Upper lobe of left lung (tissue), 6 donors: ENCODE data around the gene KCTD5. TPM values are rescaled to one million over a fixed set of nuclear protein-coding genes. Genes with fewer than 3 reads are reported as not detected.

Experiments
- ATAC-seq, 2 donors: fragments of 200-7000 bp; cut with Tn5 transposase; one replicate each; pipeline ENCODE4 v1.9.1; 2022; ENCODE audit warnings: mild to moderate bottlenecking in 2 of 2, moderate library complexity in 2 of 2; ENCODE audit not compliant: low FRiP score in 2 of 2
- DNase-seq, 2 donors: peaks; one replicate each; pipeline ENCODE4 v3.0.0-alpha.2; 2019 to 2020
- H3K27ac ChIP-seq, 4 donors: fragments of 200-600 bp; sonication (generic); one replicate each; pipeline ENCODE4 v1.5.1; 2016 to 2019
- H3K27me3 ChIP-seq, 4 donors: fragments of 200-600 bp; sonication (generic); one replicate each; pipeline ENCODE4 v1.5.1; 2017 to 2019
- H3K36me3 ChIP-seq, 4 donors: fragments of 200-600 bp; sonication (generic); one replicate each; pipeline ENCODE4 v1.5.1; 2016 to 2019
- H3K4me1 ChIP-seq, 4 donors: fragments of 200-600 bp; sonication (generic); one replicate each; pipeline ENCODE4 v1.5.1; 2018 to 2019
- H3K4me3 ChIP-seq, 4 donors: fragments of 200-600 bp; sonication (generic); one replicate each; pipeline ENCODE4 v1.5.1; 2017 to 2019; ENCODE audit warnings: mild to moderate bottlenecking in 2 of 4, moderate library complexity in 1 of 4
- H3K9me3 ChIP-seq, 4 donors: fragments of 200-600 bp; sonication (generic); one replicate each; pipeline ENCODE4 v1.5.1; 2018 to 2019
- EP300 ChIP-seq, 4 donors: sonication (generic); formaldehyde crosslinking; IDR thresholded peaks; one replicate each; pipeline ENCODE4 v1.5.1; 2017; ENCODE audit warnings: antibody characterized with exemption in 4 of 4, control low read depth in 2 of 4
- POLR2A ChIP-seq, 4 donors: fragments of 450-650 bp; IDR thresholded peaks; one replicate each; pipeline ENCODE4 v1.5.1; 2016 to 2017; ENCODE audit warnings: antibody characterized with exemption in 4 of 4, mild to moderate bottlenecking in 2 of 4
- POLR2AphosphoS5 ChIP-seq, 2 donors: sonication (generic); formaldehyde crosslinking; IDR thresholded peaks; one replicate each; pipeline ENCODE4 v1.5.1; 2017; ENCODE audit warnings: antibody characterized with exemption in 2 of 2
- WGBS, 2 donors: methylation state at CpG; one replicate each; pipeline ENCODE4 v1.1.5; 2017 to 2018; 5-methylcytosine and 5-hydroxymethylcytosine counted together
- total RNA-seq, 6 donors: library from RNA; depleted of rRNA in 4 of 6; stranded (reverse); fragments of >200 nt in 4 of 6; gene quantifications; one replicate each; pipeline versions ENCODE4 v1.1.0 to v1.2.1, GENCODE V29; 2016 to 2021
- TF ChIP-seq, protein P1 (sequence below), 6 experiments: fragments of 450-650 bp in 4 of 6; fragments of 200-600 bp in 2 of 6; sonication (generic) in 2 of 6; IDR thresholded peaks; one replicate each; pipeline ENCODE4 v1.5.1; 2016 to 2019; ENCODE audit warnings: antibody characterized with exemption in 6 of 6
- donor health status: DM: no; HTN: no; CAD: no; lungs with moderate emphysema.
- donor health status: DM: no; HTN: yes; CAD: no; lungs with severe emphysema.

KCTD5 gene
- total RNA-seq, 6 donors from 2014 or later = 25.7 to 45.5 (median 33.0) TPM

- no peak for DNase-seq
- no peaks in the 10 kb centered on the region for H3K27me3 ChIP-seq
- H3K27ac ChIP-seq = no peak overlapping the region
- peaks cover 41 to 52% (median 45%) of the 10 kb centered on the region in 4 donors for H3K4me1 ChIP-seq
- peaks cover 22 to 40% (median 33%) of the 10 kb centered on the region in 4 donors for H3K36me3 ChIP-seq
- peak overlapping the region in 2 of 4 donors; percentile 68 to 91 for H3K4me3 ChIP-seq
- no peaks in the 10 kb centered on the region for H3K9me3 ChIP-seq
- WGBS, 2 donors = 18 to 20% methylated on average over 3 of the region's 3 CpGs
- no peak for TF ChIP-seq EP300 (IDR thresholded peaks at IDR 0.05)
- no peak for TF ChIP-seq POLR2AphosphoS5 (IDR thresholded peaks at IDR 0.05)
- TF ChIP-seq POLR2A (IDR thresholded peaks at IDR 0.05) = no peak
- TF ChIP-seq, protein P1, sequence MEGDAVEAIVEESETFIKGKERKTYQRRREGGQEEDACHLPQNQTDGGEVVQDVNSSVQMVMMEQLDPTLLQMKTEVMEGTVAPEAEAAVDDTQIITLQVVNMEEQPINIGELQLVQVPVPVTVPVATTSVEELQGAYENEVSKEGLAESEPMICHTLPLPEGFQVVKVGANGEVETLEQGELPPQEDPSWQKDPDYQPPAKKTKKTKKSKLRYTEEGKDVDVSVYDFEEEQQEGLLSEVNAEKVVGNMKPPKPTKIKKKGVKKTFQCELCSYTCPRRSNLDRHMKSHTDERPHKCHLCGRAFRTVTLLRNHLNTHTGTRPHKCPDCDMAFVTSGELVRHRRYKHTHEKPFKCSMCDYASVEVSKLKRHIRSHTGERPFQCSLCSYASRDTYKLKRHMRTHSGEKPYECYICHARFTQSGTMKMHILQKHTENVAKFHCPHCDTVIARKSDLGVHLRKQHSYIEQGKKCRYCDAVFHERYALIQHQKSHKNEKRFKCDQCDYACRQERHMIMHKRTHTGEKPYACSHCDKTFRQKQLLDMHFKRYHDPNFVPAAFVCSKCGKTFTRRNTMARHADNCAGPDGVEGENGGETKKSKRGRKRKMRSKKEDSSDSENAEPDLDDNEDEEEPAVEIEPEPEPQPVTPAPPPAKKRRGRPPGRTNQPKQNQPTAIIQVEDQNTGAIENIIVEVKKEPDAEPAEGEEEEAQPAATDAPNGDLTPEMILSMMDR (IDR thresholded peaks at IDR 0.05) = no peak
- no peak for ATAC-seq
Measured at GRCh38 chr16:2755158-2755557, 72.8 kb downstream of the KCTD5 start.

DNA sequence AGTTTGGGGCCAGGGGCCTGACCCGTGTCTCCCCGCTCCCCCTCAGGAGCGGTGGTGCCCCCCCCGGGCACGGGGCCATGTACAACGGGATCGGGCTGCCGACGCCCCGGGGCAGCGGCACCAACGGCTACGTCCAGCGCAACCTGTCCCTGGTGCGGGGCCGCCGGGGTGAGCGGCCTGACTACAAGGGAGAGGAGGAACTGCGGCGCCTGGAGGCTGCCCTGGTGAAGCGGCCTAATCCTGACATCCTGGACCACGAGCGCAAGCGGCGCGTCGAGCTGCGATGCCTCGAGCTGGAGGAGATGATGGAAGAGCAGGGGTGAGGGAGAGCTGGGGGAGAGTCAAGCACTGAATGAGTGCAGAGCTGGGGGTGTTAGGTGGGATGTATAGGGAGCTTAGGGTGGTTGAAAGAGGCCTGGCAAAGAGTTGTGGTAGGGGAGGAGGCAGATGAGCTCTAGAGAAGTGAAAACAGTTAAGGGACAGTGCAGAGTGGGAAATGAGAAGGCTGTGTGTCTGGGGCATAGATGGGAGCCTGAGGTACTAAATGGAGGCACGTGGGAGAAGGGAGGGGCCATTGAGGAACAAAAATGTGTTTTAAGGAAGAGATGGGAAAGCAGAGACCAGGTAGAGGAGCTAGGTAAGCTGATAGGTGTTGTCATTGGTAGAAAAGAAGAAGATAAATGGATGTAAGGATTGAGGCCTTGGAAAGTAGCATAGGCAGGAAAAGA is 74.1 kb downstream of the KCTD5 start:
- TF ChIP-seq EP300 (IDR thresholded peaks at IDR 0.05) (no peak), POLR2A (IDR thresholded peaks at IDR 0.05) (no peak), POLR2AphosphoS5 (IDR thresholded peaks at IDR 0.05) (no peak)
- TF ChIP-seq, protein P1 (IDR thresholded peaks at IDR 0.05) = no peak
- peak in 1 of 2 donors; percentile 82 for DNase-seq
- Histone ChIP-seq H3K4me1 (peaks cover 39 to 48% (median 41%) of the 10 kb centered on the region in 4 donors), H3K27ac (no peak overlapping the region), H3K27me3 (no peaks in the 10 kb centered on the region), H3K36me3 (peaks cover 33 to 53% (median 46%) of the 10 kb centered on the region in 4 donors), H3K4me3 (no peak overlapping the region), H3K9me3 (no peaks in the 10 kb centered on the region)
- WGBS, 2 donors = 93 to 95% methylated on average over 30 of the region's 30 CpGs
- ATAC-seq = no peak

DNA sequence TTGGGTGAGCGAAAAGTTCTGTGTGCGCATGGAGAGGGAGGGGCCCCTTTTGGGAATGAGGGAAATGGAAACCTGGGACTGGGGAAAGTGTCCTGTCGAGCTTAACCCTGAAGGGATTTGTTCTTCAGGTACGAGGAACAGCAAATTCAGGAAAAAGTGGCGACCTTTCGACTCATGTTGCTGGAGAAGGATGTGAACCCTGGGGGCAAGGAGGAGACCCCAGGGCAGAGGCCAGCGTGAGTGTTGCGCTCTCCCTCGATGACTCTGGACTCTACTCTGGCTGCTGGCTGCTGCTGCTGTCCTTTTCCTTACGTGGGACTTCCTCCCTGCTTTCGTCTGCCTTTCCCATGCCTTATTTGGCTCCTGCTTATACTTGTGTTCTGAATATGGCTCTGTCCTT is 75.0 kb downstream of the KCTD5 start:
- WGBS, 2 donors = 76 to 82% methylated on average over 11 of the region's 11 CpGs
- H3K4me3 ChIP-seq = no peak overlapping the region
- peaks cover 42 to 62% (median 55%) of the 10 kb centered on the region in 4 donors for H3K36me3 ChIP-seq
- no peaks in the 10 kb centered on the region for H3K27me3 ChIP-seq
- no peak for DNase-seq
- H3K9me3 ChIP-seq = no peaks in the 10 kb centered on the region
- ATAC-seq = no peak
- TF ChIP-seq, protein P1 (IDR thresholded peaks at IDR 0.05) = no peak
- no peak for TF ChIP-seq EP300 (IDR thresholded peaks at IDR 0.05)
- H3K27ac ChIP-seq = no peak overlapping the region
- H3K4me1 ChIP-seq = peaks cover 32 to 42% (median 36%) of the 10 kb centered on the region in 4 donors

Other genes starting within 250 kb of the KCTD5 start
- gene TEDC2, start 222.4 kb upstream of the KCTD5 start, total RNA-seq = 1 to 10 TPM in 4 of 6 donors, under 1 TPM in 1, not detected in 1; 0.61 to 2.7 (median 1.7) TPM
- not detected for gene NTN3, start 211.2 kb upstream of the KCTD5 start, total RNA-seq
- 10 to 100 TPM; 25.9 to 49.6 (median 37.2) TPM for gene TBC1D24, start 207.4 kb upstream of the KCTD5 start, total RNA-seq
- 100 to 1,000 TPM in 4 of 6 donors, 10 to 100 TPM in 2; 84.9 to 332 (median 164) TPM for gene ATP6V0C, start 168.6 kb upstream of the KCTD5 start, total RNA-seq
- 100 to 1,000 TPM in 1 of 6 donors, 10 to 100 TPM in 5; 33.0 to 126 (median 68.4) TPM for gene AMDHD2, start 162.2 kb upstream of the KCTD5 start, total RNA-seq
- 10 to 100 TPM in 2 of 6 donors, 1 to 10 TPM in 3, under 1 TPM in 1; 0.91 to 17.0 (median 5.4) TPM for gene CEMP1, start 151.1 kb upstream of the KCTD5 start, total RNA-seq
- gene PDPK1, start 144.5 kb upstream of the KCTD5 start, total RNA-seq = 10 to 100 TPM; 39.4 to 83.1 (median 67.2) TPM
- 1 to 10 TPM in 5 of 6 donors, under 1 TPM in 1; 0.91 to 8.1 (median 1.8) TPM for gene PRSS27, start 37.7 kb downstream of the KCTD5 start, total RNA-seq
- gene SRRM2, start 70.1 kb downstream of the KCTD5 start, total RNA-seq = 1,000 to 10,000 TPM in 2 of 6 donors, 100 to 1,000 TPM in 4; 317 to 3,815 (median 582) TPM
- gene ELOB, start 94.8 kb downstream of the KCTD5 start, total RNA-seq = 100 to 1,000 TPM in 5 of 6 donors, 10 to 100 TPM in 1; 73.3 to 245 (median 145) TPM
- gene PRSS33, start 105.0 kb downstream of the KCTD5 start, total RNA-seq = under 1 TPM in 2 of 6 donors, not detected in 4; 0.20 to 0.92 TPM
- under 1 TPM in 2 of 6 donors, not detected in 4; 0.57 to 0.78 TPM for gene PRSS41, start 115.9 kb downstream of the KCTD5 start, total RNA-seq
- gene PRSS21, start 134.7 kb downstream of the KCTD5 start, total RNA-seq = 10 to 100 TPM in 3 of 6 donors, 1 to 10 TPM in 2, not detected in 1; 1.2 to 16.2 (median 14.5) TPM
- 1 to 10 TPM in 2 of 6 donors, under 1 TPM in 1, not detected in 3; 0.69 to 2.0 (median 1.2) TPM for gene ZG16B, start 147.8 kb downstream of the KCTD5 start, total RNA-seq
- 10 to 100 TPM in 5 of 6 donors, 1 to 10 TPM in 1; 9.3 to 24.8 (median 16.6) TPM for gene PRSS22, start 175.6 kb downstream of the KCTD5 start, total RNA-seq
- gene FLYWCH2, start 200.7 kb downstream of the KCTD5 start, total RNA-seq = 10 to 100 TPM; 31.2 to 70.1 (median 39.7) TPM
- 100 to 1,000 TPM in 1 of 6 donors, 10 to 100 TPM in 5; 19.3 to 162 (median 43.4) TPM for gene FLYWCH1, start 229.4 kb downstream of the KCTD5 start, total RNA-seq